ENCODE data around the gene RALGDS. TPM values are rescaled to one million over a fixed set of nuclear protein-coding genes. Genes with fewer than 3 reads are reported as not detected.

RALGDS gene
- total and polyA plus RNA-seq, 2 of the 13 experiments (the other 11 are each of a cell fraction or from before 2014, with no cell fraction given): 12.9 to 25.5 TPM

DNA sequence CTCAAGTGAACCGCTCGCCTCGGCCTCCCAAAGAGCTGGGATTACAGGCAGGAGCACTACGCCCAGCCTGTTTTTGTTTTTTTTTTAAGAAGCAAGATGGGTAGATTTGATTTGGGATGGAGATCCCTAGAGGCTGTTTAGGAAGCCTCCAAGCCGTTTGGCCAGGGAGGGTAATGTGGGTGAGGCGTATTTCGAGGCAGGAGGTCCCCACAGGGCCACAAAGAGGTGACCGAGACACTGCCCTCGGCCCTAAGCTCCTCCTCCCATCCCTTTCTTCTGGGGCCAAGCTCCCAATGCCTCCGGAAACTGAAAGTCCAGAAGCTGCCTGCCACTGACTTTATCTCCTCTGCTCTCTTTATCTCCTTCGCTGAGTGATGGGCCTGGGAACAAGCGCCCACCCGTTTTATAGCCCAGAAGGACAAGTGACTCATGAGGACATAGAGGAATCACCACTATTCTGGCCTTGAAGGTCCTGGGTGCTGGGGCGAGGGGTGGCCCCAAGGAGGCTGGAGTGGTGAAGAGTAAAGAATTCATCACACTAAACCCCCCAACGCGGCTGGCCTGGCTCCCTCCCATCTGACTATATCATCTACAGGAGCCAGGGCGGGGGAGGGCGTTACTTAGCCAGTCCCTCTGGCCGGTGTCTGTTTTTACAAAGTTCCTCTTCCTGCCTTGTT, 2.0 kb upstream of the RALGDS start:
- no peak overlapping the region for H2AFZ ChIP-seq (ENCODE audit: low read length)
- H3K36me3 ChIP-seq (replicated peaks in 1 of 2; ENCODE audit: control insufficient read depth in 1 of 2, insufficient read depth in 2 of 2, low read length in 2 of 2): no peaks in the 10 kb centered on the region
- H3K27ac ChIP-seq (ENCODE audit: extremely low read length, insufficient read depth, low read length): no peak overlapping the region
- peaks cover 47% of the 10 kb centered on the region for H3K4me1 ChIP-seq (ENCODE audit: insufficient read depth, low read length)
- no peaks in the 10 kb centered on the region for H3K79me2 ChIP-seq (ENCODE audit: insufficient read depth, low read length)
- ATAC-seq (no peak), DNase-seq (ENCODE audit: low spot score) (no peak), FAIRE-seq (no peak)
- POLR2A ChIA-PET: interaction anchor here (0.8 to 1.4 kb wide), 3 partner anchors 11 to 93 kb away, joined by 4 to 5 read pairs (median 5); partner anchors contain the start of gene GTF3C5
- peak overlapping the region; percentile 33; the same call in 1 of the 2 replicates for H3K9ac ChIP-seq (ENCODE audit: insufficient read depth, low read depth, low read length)
- in situ Hi-C loops (cut with HindIII; ENCODE audit: extremely low pct_ligation_motif_present, low pct_unique_long_range_greater_than_20kb) (no loop called here), intact Hi-C loops (cut with micrococcal nuclease; ENCODE audit: unreplicated experiment) (loop anchor here (1.0 kb wide), 1 partner anchor 10 kb away; no protein-coding TSS in a partner anchor)
- H3K27me3 ChIP-seq (ENCODE audit: control insufficient read depth in 1 of 2, insufficient read depth in 2 of 2, low read length in 2 of 2): no peaks in the 10 kb centered on the region
- CTCF ChIA-PET (ENCODE audit: low intra/inter-chr PET ratio, low total read pairs): no interaction called here
- BruUV-seq (replicated peaks): no TSS peak
- peaks cover 5% of the 10 kb centered on the region; the same call in 1 of the 2 replicates for H4K20me1 ChIP-seq (ENCODE audit: insufficient read depth, low read length)
- TF ChIP-seq KDM2A (CRISPR knock-in tag; IDR thresholded peaks at IDR 0.05; ENCODE audit: borderline replicate concordance, low read depth) (peak; percentile 19; the same call in 1 of the 2 replicates), SALL1 (CRISPR knock-in tag; IDR thresholded peaks at IDR 0.05) (no peak), REPIN1 (CRISPR knock-in tag; IDR thresholded peaks at IDR 0.05; ENCODE audit: borderline replicate concordance, low read depth) (no peak), SIN3A (IDR thresholded peaks at IDR 0.05; ENCODE audit: borderline replicate concordance, low read depth, low read length) (0 out of 2 replicates have a peak, but pooled peaks have one; percentile 28)
- WGBS (ENCODE audit: low lambda C conversion rate): 12% methylated on average over 13 of the region's 19 CpGs
- H3K4me2 ChIP-seq (ENCODE audit: low read depth, low read length): peak overlapping the region; percentile 55
- H3K4me3 ChIP-seq (replicated peaks in 1 of 3; ENCODE audit: insufficient read depth in 1 of 3, low read depth in 2 of 3, low read length in 3 of 3): peak overlapping the region in 2 of 3 experiments; percentile 19 to 46; a peak in 2 of 6 replicates
- no peaks in the 10 kb centered on the region for H3K9me3 ChIP-seq (ENCODE audit: low read length)

DNA sequence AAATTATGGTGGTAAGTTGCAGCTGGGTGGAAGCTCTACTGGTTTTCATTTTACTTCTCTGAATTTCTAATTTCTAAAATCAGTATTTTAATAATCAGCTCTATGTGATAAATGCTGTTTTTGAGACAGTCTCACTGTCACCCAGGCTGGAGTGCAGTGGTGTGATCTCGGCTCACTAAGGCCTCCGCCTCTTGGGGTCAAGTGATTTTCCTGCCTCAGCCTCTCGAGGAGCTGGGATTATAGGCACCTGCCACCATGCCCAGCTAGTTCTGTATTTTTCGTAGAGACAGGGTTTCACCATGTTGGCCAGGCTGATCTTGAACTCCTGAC, 1.5 kb upstream of the RALGDS start:
- ChIA-PET CTCF (ENCODE audit: low intra/inter-chr PET ratio, low total read pairs) (no interaction called here), POLR2A (interaction anchor here (0.8 to 1.4 kb wide), 3 partner anchors 11 to 92 kb away, joined by 4 to 5 read pairs (median 5); partner anchors contain the start of gene GTF3C5)
- peak overlapping the region in 2 of 3 experiments; percentile 19 to 46; a peak in 2 of 6 replicates for H3K4me3 ChIP-seq (replicated peaks in 1 of 3; ENCODE audit: insufficient read depth in 1 of 3, low read depth in 2 of 3, low read length in 3 of 3)
- in situ Hi-C loops (cut with HindIII; ENCODE audit: extremely low pct_ligation_motif_present, low pct_unique_long_range_greater_than_20kb) (no loop called here), intact Hi-C loops (cut with micrococcal nuclease; ENCODE audit: unreplicated experiment) (no loop called here)
- BruUV-seq (replicated peaks): no TSS peak
- peak overlapping the region; percentile 55 for H3K4me2 ChIP-seq (ENCODE audit: low read depth, low read length)
- no peak for ATAC-seq
- FAIRE-seq: no peak
- H3K9me3 ChIP-seq (ENCODE audit: low read length): no peaks in the 10 kb centered on the region
- H3K36me3 ChIP-seq (replicated peaks in 1 of 2; ENCODE audit: control insufficient read depth in 1 of 2, insufficient read depth in 2 of 2, low read length in 2 of 2): no peaks in the 10 kb centered on the region
- H3K27me3 ChIP-seq (ENCODE audit: control insufficient read depth in 1 of 2, insufficient read depth in 2 of 2, low read length in 2 of 2): no peaks in the 10 kb centered on the region
- H4K20me1 ChIP-seq (ENCODE audit: insufficient read depth, low read length): peaks cover 9% of the 10 kb centered on the region; the same call in 1 of the 2 replicates
- WGBS (ENCODE audit: low lambda C conversion rate): 39% methylated on average over 4 of the region's 4 CpGs
- peaks cover 47% of the 10 kb centered on the region for H3K4me1 ChIP-seq (ENCODE audit: insufficient read depth, low read length)
- no peaks in the 10 kb centered on the region for H3K79me2 ChIP-seq (ENCODE audit: insufficient read depth, low read length)
- H3K27ac ChIP-seq (ENCODE audit: extremely low read length, insufficient read depth, low read length): no peak overlapping the region
- peak overlapping the region; percentile 33; the same call in 1 of the 2 replicates for H3K9ac ChIP-seq (ENCODE audit: insufficient read depth, low read depth, low read length)
- H2AFZ ChIP-seq (ENCODE audit: low read length): no peak overlapping the region
- DNase-seq (ENCODE audit: low spot score): no peak
- no peak for TF ChIP-seq ZNF792 (CRISPR knock-in tag; IDR thresholded peaks at IDR 0.05)
- TF ChIP-seq, protein P1, sequence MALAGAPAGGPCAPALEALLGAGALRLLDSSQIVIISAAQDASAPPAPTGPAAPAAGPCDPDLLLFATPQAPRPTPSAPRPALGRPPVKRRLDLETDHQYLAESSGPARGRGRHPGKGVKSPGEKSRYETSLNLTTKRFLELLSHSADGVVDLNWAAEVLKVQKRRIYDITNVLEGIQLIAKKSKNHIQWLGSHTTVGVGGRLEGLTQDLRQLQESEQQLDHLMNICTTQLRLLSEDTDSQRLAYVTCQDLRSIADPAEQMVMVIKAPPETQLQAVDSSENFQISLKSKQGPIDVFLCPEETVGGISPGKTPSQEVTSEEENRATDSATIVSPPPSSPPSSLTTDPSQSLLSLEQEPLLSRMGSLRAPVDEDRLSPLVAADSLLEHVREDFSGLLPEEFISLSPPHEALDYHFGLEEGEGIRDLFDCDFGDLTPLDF (CRISPR knock-in tag; IDR thresholded peaks at IDR 0.05): no peak
- TF ChIP-seq, protein P2, sequence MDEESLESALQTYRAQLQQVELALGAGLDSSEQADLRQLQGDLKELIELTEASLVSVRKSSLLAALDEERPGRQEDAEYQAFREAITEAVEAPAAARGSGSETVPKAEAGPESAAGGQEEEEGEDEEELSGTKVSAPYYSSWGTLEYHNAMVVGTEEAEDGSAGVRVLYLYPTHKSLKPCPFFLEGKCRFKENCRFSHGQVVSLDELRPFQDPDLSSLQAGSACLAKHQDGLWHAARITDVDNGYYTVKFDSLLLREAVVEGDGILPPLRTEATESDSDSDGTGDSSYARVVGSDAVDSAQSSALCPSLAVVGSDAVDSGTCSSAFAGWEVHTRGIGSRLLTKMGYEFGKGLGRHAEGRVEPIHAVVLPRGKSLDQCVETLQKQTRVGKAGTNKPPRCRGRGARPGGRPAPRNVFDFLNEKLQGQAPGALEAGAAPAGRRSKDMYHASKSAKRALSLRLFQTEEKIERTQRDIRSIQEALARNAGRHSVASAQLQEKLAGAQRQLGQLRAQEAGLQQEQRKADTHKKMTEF (CRISPR knock-in tag; IDR thresholded peaks at IDR 0.05): no peak
- no peak for TF ChIP-seq NCOA1 (CRISPR knock-in tag; IDR thresholded peaks at IDR 0.05)
- no peak for TF ChIP-seq AHR (CRISPR knock-in tag; IDR thresholded peaks at IDR 0.05)
- TF ChIP-seq ARHGAP35 (CRISPR knock-in tag; IDR thresholded peaks at IDR 0.05; ENCODE audit: borderline replicate concordance): no peak
- no peak for TF ChIP-seq ZNF780A (CRISPR knock-in tag; IDR thresholded peaks at IDR 0.05)
- TF ChIP-seq, protein P3, sequence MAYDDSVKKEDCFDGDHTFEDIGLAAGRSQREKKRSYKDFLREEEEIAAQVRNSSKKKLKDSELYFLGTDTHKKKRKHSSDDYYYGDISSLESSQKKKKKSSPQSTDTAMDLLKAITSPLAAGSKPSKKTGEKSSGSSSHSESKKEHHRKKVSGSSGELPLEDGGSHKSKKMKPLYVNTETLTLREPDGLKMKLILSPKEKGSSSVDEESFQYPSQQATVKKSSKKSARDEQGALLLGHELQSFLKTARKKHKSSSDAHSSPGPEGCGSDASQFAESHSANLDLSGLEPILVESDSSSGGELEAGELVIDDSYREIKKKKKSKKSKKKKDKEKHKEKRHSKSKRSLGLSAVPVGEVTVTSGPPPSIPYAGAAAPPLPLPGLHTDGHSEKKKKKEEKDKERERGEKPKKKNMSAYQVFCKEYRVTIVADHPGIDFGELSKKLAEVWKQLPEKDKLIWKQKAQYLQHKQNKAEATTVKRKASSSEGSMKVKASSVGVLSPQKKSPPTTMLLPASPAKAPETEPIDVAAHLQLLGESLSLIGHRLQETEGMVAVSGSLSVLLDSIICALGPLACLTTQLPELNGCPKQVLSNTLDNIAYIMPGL (CRISPR knock-in tag; IDR thresholded peaks at IDR 0.05; ENCODE audit: borderline replicate concordance in 1 of 2, low read depth in 1 of 2): no peak
